Body of pancreas (tissue), 4 donors: Measurements from ENCODE around the gene PSEN1. TPM values are rescaled to one million over a fixed set of nuclear protein-coding genes. Genes with fewer than 3 reads are reported as not detected.

ENCODE experiments used
- ATAC-seq: fragments of 150-250 bp; one replicate; pipeline ENCODE4 v1.9.1; 2016
- DNase-seq, 4 donors: peaks; one replicate each; pipeline ENCODE4 v3.0.0-alpha.2; 2019
- H3K27ac ChIP-seq, 4 donors: fragments of 200-600 bp; sonication (generic); 1 replicate in 3 of 4; 2 replicates in 1 of 4; pipeline versions ENCODE4 v1.5.1 to v1.6.1; 2016 to 2019; ENCODE audit warnings: mild to moderate bottlenecking in 1 of 4, mixed read lengths in 1 of 4, moderate library complexity in 1 of 4
- H3K27me3 ChIP-seq, 2 donors: fragments of 200-600 bp; sonication (generic); one replicate each; pipeline ENCODE4 v1.6.0; 2016; ENCODE audit warnings: mild to moderate bottlenecking in 1 of 2
- H3K36me3 ChIP-seq, 2 donors: fragments of 200-600 bp; sonication (generic); replicated peaks in 1 of 2; 2 replicates each; pipeline ENCODE4 v1.5.1; 2016; ENCODE audit warnings: low read depth in 2 of 2; ENCODE audit not compliant: insufficient read depth in 1 of 2
- H3K4me1 ChIP-seq: fragments of 200-600 bp; sonication (generic); one replicate; pipeline ENCODE4 v1.6.0; 2016
- H3K4me3 ChIP-seq, 2 donors: fragments of 200-600 bp; sonication (generic); 1 replicate in 1 of 2; 2 replicates in 1 of 2; pipeline ENCODE4 v1.5.1; 2016 to 2019
- H3K9me3 ChIP-seq, 3 donors: fragments of 200-600 bp; sonication (generic); 1 replicate in 2 of 3; 2 replicates in 1 of 3; pipeline ENCODE4 v1.5.1; 2016
- POLR2A ChIP-seq, 3 donors: fragments of 450-650 bp; IDR thresholded peaks; one replicate each; pipeline ENCODE4 v1.6.1; 2016; ENCODE audit warnings: antibody characterized with exemption in 3 of 3, mild to moderate bottlenecking in 2 of 3
- WGBS, 2 donors: methylation state at CpG; one replicate each; pipeline ENCODE4 v1.1.5; 2017; 5-methylcytosine and 5-hydroxymethylcytosine counted together
- intact Hi-C: fragments of 100-400 bp; cut with DNase I; formaldehyde crosslinking; loops from one replicate; pipeline ENCODE4 v1.15.1; 2023
- total RNA-seq, 2 donors: library from RNA; depleted of rRNA; stranded (reverse); fragments of >200 nt; gene quantifications; one replicate each; pipeline ENCODE4 v1.1.0, GENCODE V29; 2016
- TF ChIP-seq, protein P1 (sequence below), 7 experiments: fragments of 450-650 bp in 4 of 7; fragments of 200-600 bp in 3 of 7; sonication (generic) in 3 of 7; IDR thresholded peaks; one replicate each; pipeline ENCODE4 v1.5.1; 2016 to 2019; ENCODE audit warnings: antibody characterized with exemption in 7 of 7

The PSEN1 gene
- total RNA-seq, 2 donors from 2014 or later = 14.2 to 21.8 TPM

- DNase-seq (peak; percentile 9 to 59 (median 46)), ATAC-seq (peak; percentile 19)
- 2 to 14% methylated on average over 12 to 35 of the region's 48 CpGs for WGBS, 2 donors
- TF ChIP-seq, protein P1, sequence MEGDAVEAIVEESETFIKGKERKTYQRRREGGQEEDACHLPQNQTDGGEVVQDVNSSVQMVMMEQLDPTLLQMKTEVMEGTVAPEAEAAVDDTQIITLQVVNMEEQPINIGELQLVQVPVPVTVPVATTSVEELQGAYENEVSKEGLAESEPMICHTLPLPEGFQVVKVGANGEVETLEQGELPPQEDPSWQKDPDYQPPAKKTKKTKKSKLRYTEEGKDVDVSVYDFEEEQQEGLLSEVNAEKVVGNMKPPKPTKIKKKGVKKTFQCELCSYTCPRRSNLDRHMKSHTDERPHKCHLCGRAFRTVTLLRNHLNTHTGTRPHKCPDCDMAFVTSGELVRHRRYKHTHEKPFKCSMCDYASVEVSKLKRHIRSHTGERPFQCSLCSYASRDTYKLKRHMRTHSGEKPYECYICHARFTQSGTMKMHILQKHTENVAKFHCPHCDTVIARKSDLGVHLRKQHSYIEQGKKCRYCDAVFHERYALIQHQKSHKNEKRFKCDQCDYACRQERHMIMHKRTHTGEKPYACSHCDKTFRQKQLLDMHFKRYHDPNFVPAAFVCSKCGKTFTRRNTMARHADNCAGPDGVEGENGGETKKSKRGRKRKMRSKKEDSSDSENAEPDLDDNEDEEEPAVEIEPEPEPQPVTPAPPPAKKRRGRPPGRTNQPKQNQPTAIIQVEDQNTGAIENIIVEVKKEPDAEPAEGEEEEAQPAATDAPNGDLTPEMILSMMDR (IDR thresholded peaks at IDR 0.05) = no peak
- TF ChIP-seq POLR2A (IDR thresholded peaks at IDR 0.05) = no peak
- H3K27ac ChIP-seq = no peak overlapping the region
- peaks cover 29% of the 10 kb centered on the region for H3K4me1 ChIP-seq
- H3K36me3 ChIP-seq = no peaks in the 10 kb centered on the region
- H3K27me3 ChIP-seq = peaks cover 0 to 18% of the 10 kb centered on the region in 2 donors
- H3K9me3 ChIP-seq = no peaks in the 10 kb centered on the region
- H3K4me3 ChIP-seq = peak overlapping the region in 1 of 2 donors; percentile 8
- intact Hi-C loops = no loop called here
Observed at GRCh38 chr14:73239393-73240241, 103.3 kb downstream of the PSEN1 start.

DNA sequence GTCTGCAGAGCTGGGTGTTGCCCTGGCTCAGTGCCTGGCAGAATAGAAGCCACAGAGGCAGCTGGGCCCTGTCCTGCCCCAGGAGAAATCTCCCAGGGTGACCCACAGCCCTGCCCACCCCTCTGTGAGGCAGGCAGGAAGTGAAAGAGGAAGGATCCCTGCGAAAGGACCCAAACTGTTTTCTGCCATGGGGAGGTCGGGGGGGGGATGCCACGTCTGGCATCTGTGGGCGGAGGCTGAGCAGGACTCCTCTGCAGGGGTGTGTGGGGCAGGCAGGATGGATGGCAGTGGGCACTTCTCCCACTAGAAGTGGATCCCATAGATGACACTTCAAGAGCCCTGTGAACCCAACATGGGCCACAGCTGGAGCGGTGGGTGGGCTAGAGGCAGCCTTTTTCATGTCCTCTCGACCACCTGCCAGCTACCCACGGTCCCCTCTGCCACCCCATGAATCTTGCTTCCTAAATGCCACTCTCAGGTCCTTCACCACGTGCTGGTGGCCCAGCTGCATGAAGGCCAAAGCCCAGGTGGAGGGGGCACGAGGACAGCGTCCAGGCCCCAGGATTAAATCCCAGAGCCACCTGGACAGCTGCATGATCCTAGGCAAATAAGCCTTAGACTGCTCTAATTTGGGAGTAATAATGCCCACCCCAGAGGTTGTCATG, 104.6 kb downstream of the PSEN1 start:
- H3K9me3 ChIP-seq = no peaks in the 10 kb centered on the region
- DNase-seq (peak in 2 of 4 donors; percentile 10 to 33), ATAC-seq (no peak)
- H3K4me3 ChIP-seq = no peak overlapping the region
- TF ChIP-seq, protein P1 (IDR thresholded peaks at IDR 0.05) = no peak
- no peak for TF ChIP-seq POLR2A (IDR thresholded peaks at IDR 0.05)
- peaks cover 34% of the 10 kb centered on the region for H3K4me1 ChIP-seq
- H3K36me3 ChIP-seq = no peaks in the 10 kb centered on the region
- H3K27me3 ChIP-seq = peaks cover 0 to 18% of the 10 kb centered on the region in 2 donors
- intact Hi-C loops = no loop called here
- H3K27ac ChIP-seq = no peak overlapping the region
- 64 to 65% methylated on average over 7 to 10 of the region's 10 CpGs for WGBS, 2 donors

GRCh38 chr14:73241481-73242165, 105.3 kb downstream of the PSEN1 start:
- 83 to 86% methylated on average over 19 of the region's 19 CpGs for WGBS, 2 donors
- peaks cover 0 to 18% of the 10 kb centered on the region in 2 donors for H3K27me3 ChIP-seq
- no peak overlapping the region for H3K4me3 ChIP-seq
- no peak overlapping the region for H3K27ac ChIP-seq
- intact Hi-C loops = no loop called here
- no peaks in the 10 kb centered on the region for H3K9me3 ChIP-seq
- H3K36me3 ChIP-seq = no peaks in the 10 kb centered on the region
- ATAC-seq (no peak), DNase-seq (no peak)
- H3K4me1 ChIP-seq = peaks cover 38% of the 10 kb centered on the region
- TF ChIP-seq, protein P1 (IDR thresholded peaks at IDR 0.05) = no peak
- no peak for TF ChIP-seq POLR2A (IDR thresholded peaks at IDR 0.05)

DNA sequence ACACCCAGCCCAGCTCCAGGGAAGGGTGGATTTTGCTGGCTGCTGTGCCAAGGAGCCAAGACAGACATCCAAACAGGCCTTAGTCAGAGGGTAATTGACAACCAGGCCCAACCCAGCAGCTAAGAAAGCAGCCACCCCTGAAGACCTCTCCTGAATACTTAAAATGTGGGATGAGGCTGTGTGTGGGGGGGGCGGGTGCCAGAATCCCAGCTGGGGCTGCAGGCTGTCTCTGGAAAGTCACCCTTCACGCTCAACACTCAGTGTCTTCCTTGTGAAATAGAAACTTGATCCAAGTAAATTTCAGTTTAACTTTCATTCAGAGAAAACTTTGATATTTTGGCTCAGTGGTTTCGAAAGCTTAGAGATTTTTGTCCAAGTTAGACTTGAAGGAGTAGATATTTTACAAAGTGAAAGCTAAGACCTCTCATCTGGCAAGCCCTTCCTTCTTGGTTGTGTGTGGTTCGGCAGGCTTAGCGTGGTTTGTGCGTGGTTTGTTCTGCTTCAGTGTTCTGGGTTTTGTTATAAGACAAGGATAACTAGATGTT, 106.1 kb downstream of the PSEN1 start:
- Histone ChIP-seq H3K4me1 (peaks cover 34% of the 10 kb centered on the region), H3K36me3 (no peaks in the 10 kb centered on the region), H3K27me3 (peaks cover 0 to 12% of the 10 kb centered on the region in 2 donors), H3K9me3 (no peaks in the 10 kb centered on the region), H3K27ac (no peak overlapping the region), H3K4me3 (no peak overlapping the region)
- intact Hi-C loops = no loop called here
- WGBS, 2 donors = 78 to 88% methylated on average over 6 of the region's 6 CpGs
- TF ChIP-seq POLR2A (IDR thresholded peaks at IDR 0.05) = no peak
- TF ChIP-seq, protein P1 (IDR thresholded peaks at IDR 0.05) = no peak
- ATAC-seq = no peak
- DNase-seq = no peak
